Islet precursor cell (in vitro differentiated cells): ENCODE data around the gene AIF1L.
A peak's percentile ranks its signal among the peaks of the same experiment; 100 is the strongest.

Experiments used
- DNase-seq: peaks from one replicate; pipeline ENCODE4 v3.0.0-alpha.2; 2018

Gene AIF1L

GRCh38 chr9:131096269-131097125 is at the start of gene AIF1L:
TSS of gene AIF1L (plus strand) at chr9:131096531. CDS start at chr9:131096630, 99 bp downstream.
- DNase-seq: peak; percentile 95

DNA sequence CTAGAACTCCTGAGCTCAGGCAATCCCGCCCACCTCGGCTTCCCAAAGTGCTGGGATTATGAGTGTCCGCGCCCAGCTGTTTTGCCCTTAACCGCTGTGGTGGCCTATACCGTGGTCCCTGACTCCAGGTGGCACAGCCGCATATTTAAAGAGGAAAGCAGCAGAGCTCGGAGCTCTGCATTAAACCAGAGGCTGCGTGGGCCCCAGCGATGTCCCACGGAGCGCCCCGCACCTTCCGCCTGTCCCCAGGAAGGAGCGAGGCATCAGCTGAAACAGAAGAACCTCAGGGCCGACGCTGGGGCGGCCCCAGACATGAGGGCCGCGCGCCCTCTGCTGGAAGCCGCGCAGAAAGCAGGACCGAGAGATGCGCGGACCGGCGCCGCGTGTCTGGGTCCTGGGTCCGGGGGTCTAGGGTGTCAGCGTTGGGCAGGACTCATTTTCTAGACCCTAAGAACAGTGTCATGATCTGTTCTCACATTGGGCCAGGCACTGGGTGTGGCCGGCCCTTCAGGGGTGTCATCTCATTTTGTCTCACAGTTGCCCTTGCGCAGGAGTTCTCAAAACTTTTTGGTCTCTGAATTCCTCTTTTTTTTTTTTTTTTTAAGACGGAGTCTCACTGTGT is 49.6 kb upstream of the AIF1L start:
- DNase-seq: peak; percentile 83

DNA sequence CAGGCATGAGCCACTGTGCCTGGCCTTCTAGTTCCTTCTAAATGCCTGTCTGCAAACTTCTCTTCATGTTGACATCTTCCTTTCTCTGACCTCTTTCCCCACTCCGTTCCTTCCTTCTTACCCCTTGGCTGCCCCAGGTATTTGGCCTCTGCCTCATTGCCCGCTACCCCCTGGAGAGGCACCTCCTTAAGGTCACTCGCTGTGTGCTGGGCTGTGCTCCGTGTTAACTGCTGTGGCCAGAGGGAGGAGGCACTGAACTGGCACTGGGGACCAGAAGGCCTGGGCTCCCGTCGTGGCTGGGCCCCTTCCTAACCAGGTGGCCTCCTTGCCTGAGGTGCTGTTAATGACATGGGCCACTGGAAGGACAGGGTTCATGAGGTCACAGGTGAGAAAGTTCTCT is 48.0 kb upstream of the AIF1L start:
- no peak for DNase-seq

DNA sequence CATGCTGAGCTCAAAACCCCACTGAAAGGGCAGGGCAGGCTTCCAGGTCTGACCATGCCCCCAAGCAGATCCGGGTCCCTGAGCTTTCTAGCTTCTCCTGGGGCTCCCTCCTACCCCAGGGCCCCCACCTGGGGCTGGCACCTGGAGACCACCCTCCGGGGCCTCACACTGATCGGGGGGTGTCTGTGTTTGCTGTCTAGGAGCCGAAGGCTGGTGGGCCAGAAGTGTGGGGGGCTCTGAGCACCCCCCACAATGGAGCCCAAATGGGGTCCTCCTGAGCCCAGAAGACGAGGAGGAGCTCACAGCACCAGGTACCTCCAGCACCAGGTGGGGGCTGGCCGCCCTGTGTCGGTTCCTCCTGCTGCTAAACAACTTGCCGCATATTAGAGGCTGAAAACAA is 47.5 kb upstream of the AIF1L start:
- DNase-seq: no peak

DNA sequence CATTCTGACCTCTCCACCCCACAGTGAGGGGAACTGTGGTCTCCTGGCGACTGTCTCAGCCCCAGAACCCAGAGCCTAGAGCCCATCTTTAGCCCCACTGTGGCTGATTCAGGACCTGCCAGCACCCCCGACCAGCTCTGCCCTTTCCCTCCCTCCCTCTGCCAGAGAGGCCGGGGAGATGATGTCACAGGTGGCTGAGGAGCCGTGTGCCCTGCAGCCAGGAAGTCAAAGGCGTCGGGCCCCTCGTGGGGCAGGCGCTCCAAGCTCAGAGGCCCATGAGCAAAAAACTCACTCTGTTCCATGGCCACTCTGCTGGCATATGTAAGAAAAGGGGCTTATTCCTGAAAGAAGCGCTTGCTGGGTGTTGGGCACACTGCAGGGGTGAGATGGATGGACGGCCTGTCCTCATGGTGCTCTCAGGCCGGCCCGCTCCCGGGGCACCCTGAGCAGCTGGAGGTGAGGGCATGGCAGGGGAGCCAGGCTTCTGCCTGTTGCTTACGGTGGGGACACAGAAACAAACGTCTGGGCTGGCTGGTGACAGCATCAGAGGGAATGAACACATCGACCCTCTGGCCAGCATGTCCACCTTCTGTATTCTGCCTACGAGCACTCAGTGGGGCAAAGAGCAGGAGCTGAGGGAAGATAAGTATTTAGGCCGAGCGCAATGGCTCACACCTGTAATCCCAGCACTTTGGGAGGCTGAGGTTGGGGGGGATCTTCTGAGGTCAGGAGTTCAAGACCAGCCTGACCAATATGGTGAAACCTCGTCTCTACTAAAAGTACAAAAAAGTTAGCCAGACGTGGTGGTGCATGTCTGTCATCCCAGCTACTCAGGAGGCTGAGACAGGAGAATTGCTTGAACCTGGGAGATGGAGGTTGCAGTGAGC is 46.3 kb upstream of the AIF1L start:
- no peak for DNase-seq

- no peak for DNase-seq
Observed at GRCh38 chr9:131050831-131051230, 45.5 kb upstream of the AIF1L start.

DNA sequence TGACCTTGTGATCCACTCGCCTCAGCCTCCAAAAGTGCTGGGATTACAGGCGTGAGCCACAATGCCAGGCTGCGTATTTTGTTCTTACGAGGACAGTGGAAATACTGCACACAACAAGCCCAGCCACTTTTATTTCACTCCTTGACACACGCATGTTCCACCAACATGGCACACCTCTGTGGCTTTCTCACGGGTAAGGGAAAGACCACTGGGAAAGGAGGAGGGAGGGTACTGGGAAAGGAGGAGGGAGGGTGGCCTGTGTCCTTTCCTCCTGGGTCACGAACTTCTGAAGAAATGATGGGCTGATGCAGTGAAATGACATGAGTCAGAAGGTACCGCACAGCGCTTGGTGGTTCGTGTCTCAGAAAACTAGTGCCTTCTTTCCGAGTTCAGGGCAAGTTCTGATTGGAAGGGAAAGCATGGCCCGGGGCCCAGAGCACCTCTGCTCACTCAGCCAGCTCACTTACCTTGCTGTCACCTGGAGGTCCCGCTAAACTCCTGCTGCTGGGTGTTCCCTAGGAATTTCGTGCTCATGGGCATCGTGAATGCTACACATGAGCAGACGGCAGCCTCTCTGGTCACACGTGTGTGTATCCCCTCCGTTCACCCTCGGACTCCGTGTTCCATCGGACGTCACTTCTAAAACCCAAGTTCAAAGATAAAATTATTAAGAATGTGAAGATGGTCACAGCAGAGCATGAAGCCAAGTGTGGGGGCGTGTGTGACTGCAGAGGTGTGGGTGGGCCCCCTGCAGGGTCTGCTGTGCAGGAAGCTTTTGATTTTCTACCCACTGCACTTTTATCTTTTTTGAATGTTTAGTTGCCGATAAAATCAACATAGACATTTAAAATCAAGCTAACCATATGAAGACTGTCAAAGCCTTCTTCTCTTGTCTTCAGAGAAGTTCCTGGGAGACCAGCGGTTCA is 44.5 kb upstream of the AIF1L start:
- no peak for DNase-seq

DNA sequence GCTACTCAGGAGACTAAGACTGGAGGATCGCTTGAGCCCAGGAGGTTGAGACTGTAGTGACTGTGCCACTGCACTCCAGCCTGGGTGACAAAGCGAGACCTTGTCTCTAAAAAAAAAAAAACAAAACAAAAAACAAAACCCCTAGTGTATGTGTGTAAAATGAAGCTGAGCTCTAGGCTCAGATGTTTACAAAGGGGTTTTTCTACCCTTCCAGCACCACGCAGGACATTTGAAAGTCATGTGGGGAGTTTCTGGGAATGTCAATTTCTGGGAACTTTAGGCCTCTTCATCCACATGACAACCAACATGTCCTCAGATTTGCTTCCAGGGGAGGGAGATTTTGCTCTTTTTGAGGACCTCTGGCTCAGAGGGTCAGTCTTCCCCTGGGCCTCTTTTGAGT is 42.4 kb upstream of the AIF1L start:
- no peak for DNase-seq

DNA sequence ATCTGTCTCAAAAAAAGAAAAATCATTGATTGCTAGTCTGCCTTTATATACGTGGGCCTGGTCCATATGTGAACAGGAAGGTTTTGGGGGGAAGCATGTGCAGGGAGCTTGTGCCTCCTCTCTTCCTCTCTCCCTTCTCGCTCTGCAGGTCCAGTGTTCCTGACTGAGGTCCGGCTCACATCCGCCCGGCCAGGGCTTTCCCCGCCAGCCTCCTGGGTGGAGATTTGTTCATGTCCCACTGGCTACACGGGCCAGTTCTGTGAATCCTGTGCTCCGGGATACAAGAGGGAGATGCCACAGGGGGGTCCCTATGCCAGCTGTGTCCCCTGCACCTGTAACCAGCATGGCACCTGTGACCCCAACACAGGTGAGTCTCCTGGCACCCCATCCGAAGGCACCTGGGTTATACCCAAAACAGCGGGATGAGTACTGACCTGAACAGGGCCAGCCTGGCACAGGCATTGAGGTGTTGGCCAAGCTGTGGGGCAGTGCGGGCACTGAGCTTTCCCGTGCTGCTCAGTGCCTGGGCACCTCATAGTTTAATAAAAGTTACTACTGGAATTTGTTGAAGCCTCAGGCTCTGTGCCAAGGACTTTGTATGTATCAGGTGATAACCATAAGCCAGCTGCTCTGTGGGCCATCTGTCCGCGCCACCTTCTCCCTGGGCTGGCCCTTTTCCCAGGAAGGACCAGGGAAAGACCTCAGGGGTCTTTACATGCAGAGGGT is 39.4 kb upstream of the AIF1L start:
- no peak for DNase-seq

- DNase-seq: no peak
Observed at GRCh38 chr9:131060900-131061630, 35.3 kb upstream of the AIF1L start.

DNA sequence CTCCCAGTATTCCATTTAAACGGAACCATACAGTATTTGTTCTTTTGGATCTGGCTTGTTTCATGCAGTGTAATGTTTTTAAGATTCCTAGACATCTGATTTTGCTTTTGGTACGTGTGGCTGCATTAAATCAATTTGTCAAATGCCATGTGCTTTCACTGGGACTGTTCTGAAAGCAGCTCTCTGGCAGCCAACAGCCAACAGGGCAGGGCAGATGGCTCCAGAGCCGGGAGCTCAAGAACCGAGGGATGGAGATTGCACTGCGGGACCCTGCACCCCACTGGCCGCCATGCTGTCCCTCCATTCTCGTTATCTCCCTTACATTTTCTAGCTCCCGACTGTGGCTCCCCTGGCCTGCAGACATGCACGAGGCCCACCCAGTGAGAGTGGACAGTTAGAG is 33.4 kb upstream of the AIF1L start:
- DNase-seq: no peak

DNA sequence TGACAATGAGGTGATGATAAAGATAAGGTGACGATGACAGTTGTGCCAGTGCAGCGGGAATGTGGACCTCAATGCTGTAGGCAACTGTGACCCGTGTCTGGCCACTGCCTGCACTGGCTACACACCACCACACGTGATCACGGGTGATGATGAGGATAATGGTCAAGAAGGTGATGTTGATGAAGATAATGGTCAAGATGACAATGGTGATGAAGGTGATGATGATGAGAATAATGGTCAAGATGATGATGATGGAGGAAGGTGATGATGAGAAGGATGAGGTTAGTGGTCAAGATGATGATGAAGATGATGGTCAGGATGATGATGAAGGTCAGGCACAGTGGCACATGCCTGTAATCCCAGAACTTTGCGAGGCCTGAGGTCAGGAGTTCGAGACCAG is 30.7 kb upstream of the AIF1L start:
- no peak for DNase-seq

DNA sequence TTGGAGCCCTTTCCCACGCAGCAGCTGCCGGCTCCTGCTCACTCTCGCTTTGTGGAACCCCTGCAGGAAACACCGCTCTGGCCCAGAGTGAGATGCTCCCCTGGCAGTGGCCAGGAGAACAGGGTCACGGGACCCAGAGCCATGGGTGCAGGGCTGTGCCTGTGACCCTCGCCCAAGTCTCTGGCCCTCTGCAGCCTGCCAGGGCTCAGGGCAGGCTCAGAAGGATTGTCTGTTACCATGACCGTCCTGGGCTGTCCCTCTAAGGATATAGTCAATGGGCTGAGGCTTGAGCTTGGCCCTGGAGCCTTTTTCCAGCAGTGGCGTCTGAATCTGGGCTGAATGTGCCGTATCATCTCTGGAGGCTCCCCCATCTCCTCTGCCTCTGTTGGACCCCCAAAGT is 28.7 kb upstream of the AIF1L start:
- DNase-seq: no peak

DNA sequence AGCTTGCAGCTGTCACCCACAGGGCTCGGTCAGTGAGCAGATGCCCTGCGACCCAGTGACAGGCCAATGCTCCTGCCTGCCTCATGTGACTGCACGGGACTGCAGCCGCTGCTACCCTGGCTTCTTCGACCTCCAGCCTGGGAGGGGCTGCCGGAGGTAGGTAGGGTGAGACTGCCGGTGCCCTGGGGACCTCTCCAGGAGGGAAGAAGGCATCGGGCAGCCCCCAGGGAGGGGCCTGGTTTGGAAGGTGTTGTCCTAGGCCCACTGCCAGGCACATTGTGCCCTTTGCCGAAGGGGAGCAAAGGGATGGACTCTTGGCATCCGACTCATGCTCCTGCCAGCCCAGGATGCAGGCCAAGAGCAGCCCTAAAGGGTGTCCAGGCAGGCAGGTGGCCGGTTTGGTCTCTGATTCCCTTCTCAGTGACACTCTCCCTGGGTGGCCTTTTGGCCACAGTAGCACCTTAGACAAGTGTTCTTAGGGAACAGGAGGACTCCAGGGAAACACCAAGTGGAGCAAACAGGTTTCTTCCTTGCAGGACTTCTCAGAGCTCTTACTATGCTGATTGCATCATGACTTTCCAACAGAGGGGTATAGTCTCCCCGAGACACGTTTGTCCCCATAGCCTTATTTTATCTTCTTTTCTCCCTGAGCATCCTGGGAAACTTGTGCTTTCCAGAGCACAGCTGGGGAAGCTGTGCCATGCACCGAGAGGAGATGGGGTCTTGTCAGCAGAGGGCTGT is 28.1 kb upstream of the AIF1L start:
- DNase-seq: no peak

- DNase-seq: no peak
Observed at GRCh38 chr9:131069699-131070098, 26.6 kb upstream of the AIF1L start.

GRCh38 chr9:131072107-131072870 is 24.0 kb upstream of the AIF1L start:
- no peak for DNase-seq

- DNase-seq: no peak
Observed at GRCh38 chr9:131072871-131073237, 23.5 kb upstream of the AIF1L start.

DNA sequence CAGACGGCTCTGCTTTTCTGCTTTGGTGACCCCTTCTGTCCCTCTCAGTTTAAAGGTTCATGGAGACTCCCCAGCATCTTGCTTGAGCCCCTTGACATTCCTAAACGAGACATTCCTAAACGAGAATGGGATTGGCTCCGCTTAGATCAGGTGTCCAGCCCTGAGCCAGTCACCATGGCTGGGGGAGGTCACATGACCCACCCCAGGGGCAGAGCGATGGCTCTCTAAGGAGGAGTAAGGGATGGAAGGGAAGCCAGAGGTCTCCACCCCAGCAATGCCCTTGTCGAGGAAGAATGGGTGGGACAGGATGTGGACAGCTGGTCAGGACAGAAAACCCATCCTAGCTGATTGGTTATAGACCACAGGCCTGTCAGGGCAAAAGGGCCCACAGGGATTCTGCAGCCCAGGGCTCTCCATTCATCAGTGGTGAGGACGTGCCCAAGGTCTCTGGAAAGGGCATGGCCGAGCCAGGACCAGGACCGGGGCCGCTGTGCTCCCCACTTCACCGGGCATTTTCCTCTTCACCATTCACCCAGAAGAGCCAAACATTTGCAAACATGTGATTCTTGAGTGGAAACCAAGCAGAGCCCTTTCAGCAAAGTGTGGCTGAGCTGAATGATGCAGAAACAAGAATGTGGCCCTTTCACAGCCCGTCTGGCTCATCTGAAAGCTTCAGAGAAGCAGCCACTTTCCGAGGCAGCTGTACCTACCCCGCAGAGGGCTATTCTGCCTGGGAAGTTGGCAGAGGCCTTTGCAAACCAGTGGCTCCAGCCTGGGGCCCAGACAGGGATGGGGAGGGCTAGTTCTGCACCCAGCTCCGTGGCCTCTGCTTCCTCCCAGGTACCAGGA is 19.8 kb upstream of the AIF1L start:
- no peak for DNase-seq
